ENCODE results near the gene VSIG10L.

DNA sequence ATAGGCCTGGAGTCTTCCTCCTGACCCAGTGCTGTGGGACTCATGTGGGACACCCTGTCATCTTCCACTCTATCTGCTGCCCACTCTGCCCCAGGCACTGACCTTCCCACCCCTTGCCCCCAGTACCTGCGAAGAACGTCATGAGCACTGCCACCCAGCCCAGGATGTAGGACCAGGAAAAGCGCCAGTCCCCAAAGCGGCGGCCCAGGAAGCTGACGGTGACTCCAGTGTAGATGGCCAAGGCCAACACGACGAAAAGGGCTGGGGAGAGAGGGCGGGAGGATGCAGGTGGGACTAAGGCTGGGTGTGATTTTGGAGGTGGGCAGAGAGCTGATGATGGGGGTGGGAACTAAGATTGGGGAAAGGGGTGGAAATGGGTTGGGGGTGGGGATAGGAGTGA, 38.4 kb upstream of the VSIG10L start:
- TF ChIP-seq POLR2A (IDR thresholded peaks at IDR 0.05) (no peak), EP300 (IDR thresholded peaks at IDR 0.05) (no peak)
- TF ChIP-seq, protein P1, sequence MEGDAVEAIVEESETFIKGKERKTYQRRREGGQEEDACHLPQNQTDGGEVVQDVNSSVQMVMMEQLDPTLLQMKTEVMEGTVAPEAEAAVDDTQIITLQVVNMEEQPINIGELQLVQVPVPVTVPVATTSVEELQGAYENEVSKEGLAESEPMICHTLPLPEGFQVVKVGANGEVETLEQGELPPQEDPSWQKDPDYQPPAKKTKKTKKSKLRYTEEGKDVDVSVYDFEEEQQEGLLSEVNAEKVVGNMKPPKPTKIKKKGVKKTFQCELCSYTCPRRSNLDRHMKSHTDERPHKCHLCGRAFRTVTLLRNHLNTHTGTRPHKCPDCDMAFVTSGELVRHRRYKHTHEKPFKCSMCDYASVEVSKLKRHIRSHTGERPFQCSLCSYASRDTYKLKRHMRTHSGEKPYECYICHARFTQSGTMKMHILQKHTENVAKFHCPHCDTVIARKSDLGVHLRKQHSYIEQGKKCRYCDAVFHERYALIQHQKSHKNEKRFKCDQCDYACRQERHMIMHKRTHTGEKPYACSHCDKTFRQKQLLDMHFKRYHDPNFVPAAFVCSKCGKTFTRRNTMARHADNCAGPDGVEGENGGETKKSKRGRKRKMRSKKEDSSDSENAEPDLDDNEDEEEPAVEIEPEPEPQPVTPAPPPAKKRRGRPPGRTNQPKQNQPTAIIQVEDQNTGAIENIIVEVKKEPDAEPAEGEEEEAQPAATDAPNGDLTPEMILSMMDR (IDR thresholded peaks at IDR 0.05) = no peak
